Body of pancreas (tissue), 4 donors: ENCODE results near the gene AGBL4.

Experiments used
- CTCF ChIP-seq, 7 experiments: fragments of 450-650 bp in 4 of 7; fragments of 200-600 bp in 3 of 7; sonication (generic) in 3 of 7; IDR thresholded peaks; one replicate each; pipeline ENCODE4 v1.5.1; 2016 to 2019; ENCODE audit warnings: antibody characterized with exemption in 7 of 7
- POLR2A ChIP-seq, 3 donors: fragments of 450-650 bp; IDR thresholded peaks; one replicate each; pipeline ENCODE4 v1.6.1; 2016; ENCODE audit warnings: antibody characterized with exemption in 3 of 3, mild to moderate bottlenecking in 2 of 3

GRCh38 chr1:49045371-49045770, 978.4 kb downstream of the AGBL4 start:
- TF ChIP-seq POLR2A (IDR thresholded peaks at IDR 0.05) (no peak), CTCF (IDR thresholded peaks at IDR 0.05) (no peak)
